Stimulated activated CD4-positive, alpha-beta T cell treated with anti-CD3 and anti-CD28 coated beads, Interleukin-12 subunit alpha, Interleukin-12 subunit beta, amount 100 ng/mL, for 24 hours (primary cell): ENCODE results near the gene ZNF621.
"Not testable (repeated sequence)": the region's sequence is repeated elsewhere in the genome, so short reads cannot be mapped to it uniquely, and the experiment has no call there.

ENCODE experiments used
- DNase-seq, 2 experiments: peaks; one replicate each; pipeline ENCODE4 v3.0.0-alpha.2; 2020; ENCODE audit warnings: low read depth in 2 of 2

Gene ZNF621

GRCh38 chr3:40534283-40534682 lies 9.5 kb downstream of the ZNF621 start:
- no peak for DNase-seq

GRCh38 chr3:40546816-40547215 lies 22.1 kb downstream of the ZNF621 start:
- DNase-seq, result no peak

- no peak for DNase-seq
Observed at GRCh38 chr3:40550167-40550566, 25.4 kb downstream of the ZNF621 start.

- DNase-seq, result no peak
Observed at GRCh38 chr3:40557575-40558161, 32.9 kb downstream of the ZNF621 start.

GRCh38 chr3:40562482-40562881 lies 37.7 kb downstream of the ZNF621 start:
- DNase-seq, result not testable (repeated sequence)

GRCh38 chr3:40565629-40566028 lies 40.9 kb downstream of the ZNF621 start:
- DNase-seq, result not testable (repeated sequence)

GRCh38 chr3:40566694-40567093 lies 41.9 kb downstream of the ZNF621 start:
- DNase-seq, result no peak

- DNase-seq, result no peak
Observed at GRCh38 chr3:40572588-40572987, 47.8 kb downstream of the ZNF621 start.

- DNase-seq, result no peak
Observed at GRCh38 chr3:40574050-40574449, 49.3 kb downstream of the ZNF621 start.

GRCh38 chr3:40574661-40575060 lies 49.9 kb downstream of the ZNF621 start:
- no peak for DNase-seq

GRCh38 chr3:40576396-40576795 lies 51.6 kb downstream of the ZNF621 start:
- no peak for DNase-seq

- peak; percentile 23 to 51 for DNase-seq
Observed at GRCh38 chr3:40580494-40581091, 55.8 kb downstream of the ZNF621 start.

GRCh38 chr3:40581166-40581565 lies 56.4 kb downstream of the ZNF621 start:
- DNase-seq, result no peak

- DNase-seq, result no peak
Observed at GRCh38 chr3:40582401-40583027, 57.8 kb downstream of the ZNF621 start.

GRCh38 chr3:40583691-40584090 lies 58.9 kb downstream of the ZNF621 start:
- no peak for DNase-seq

GRCh38 chr3:40584625-40585189 lies 59.9 kb downstream of the ZNF621 start:
- peak; percentile 40 to 70 for DNase-seq

GRCh38 chr3:40585381-40586016 lies 60.7 kb downstream of the ZNF621 start:
- DNase-seq, result no peak

- DNase-seq, result no peak
Observed at GRCh38 chr3:40586901-40587300, 62.1 kb downstream of the ZNF621 start.

GRCh38 chr3:40588406-40588805 lies 63.6 kb downstream of the ZNF621 start:
- no peak for DNase-seq
